IPS-NIHi7 (cell line): ENCODE results near the gene ITGA11.
A peak's percentile ranks its signal among the peaks of the same experiment; 100 is the strongest.

ENCODE experiments used
- DNase-seq: peaks from one replicate; pipeline ENCODE4 v3.0.0; 2012; ENCODE audit warnings: mixed read lengths; ENCODE audit errors: extremely low spot score

ITGA11 gene

GRCh38 chr15:68445351-68445750 is 13.4 kb upstream of the ITGA11 start:
- peak; percentile 3 for DNase-seq

DNA sequence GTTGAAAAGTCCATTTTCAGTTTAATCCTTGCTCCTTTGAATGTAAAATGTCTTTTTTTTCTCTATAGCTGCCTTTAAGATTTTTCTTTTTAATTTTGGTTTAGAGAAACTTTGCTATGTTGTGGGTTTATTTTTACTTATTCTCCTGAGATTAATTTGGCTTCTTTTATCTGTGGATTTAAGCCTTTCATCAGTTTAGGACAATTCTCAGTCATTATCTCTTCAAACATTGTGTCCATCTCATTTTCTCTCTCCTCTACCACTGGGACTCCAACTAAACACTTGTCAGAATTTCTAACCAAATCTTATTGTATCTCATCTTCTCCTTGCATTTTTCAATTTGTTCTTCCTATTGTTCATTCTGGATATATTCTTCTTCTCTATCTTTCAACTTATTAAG is 12.4 kb upstream of the ITGA11 start:
- no peak for DNase-seq

GRCh38 chr15:68442903-68443302 is 10.9 kb upstream of the ITGA11 start:
- DNase-seq = no peak

DNA sequence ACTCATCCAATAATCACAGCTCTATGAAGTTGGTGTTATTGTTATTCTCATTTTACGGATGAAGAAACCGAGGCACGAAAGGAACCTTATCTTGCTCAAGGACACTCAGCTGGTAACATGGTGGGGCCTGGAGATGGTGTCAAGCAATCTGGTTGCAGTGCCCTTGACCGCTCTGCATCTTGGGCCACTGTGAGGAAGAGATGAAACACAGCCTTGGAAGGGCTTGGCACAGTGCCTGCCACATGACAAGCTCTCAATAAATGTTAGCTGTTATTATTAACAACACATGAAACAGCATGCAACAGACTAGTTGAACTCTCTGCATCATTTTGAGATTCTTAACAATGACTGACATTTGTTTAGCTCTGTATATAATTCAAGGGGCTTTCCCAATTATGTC is 10.1 kb upstream of the ITGA11 start:
- no peak for DNase-seq

- DNase-seq = no peak
These were observed 9.2 kb upstream of the ITGA11 start for GRCh38 chr15:68441045-68441743.

- DNase-seq = no peak
These were observed 8.2 kb upstream of the ITGA11 start for GRCh38 chr15:68440136-68440535.

DNA sequence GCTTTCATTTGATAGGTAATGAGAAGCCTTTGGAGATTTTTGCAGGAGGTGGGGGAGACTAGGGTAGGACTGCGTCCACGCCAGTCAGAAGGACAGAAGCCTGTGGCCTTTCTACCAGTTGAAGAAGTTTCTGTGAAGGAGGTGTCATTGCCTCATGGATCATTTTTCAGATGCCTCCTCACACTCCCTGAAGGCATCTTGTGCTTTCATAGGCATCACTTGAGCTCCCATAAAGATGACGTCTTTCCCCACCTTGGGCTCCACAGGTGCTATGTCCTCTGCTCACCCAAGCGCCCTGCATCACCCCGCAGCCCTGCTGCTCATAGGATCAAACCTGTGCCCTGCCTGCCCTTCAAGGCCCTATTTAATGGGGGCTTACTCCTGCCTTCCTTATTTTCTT is 7.5 kb upstream of the ITGA11 start:
- DNase-seq = no peak

- no peak for DNase-seq
These were observed 4.7 kb upstream of the ITGA11 start for GRCh38 chr15:68436680-68437079.

DNA sequence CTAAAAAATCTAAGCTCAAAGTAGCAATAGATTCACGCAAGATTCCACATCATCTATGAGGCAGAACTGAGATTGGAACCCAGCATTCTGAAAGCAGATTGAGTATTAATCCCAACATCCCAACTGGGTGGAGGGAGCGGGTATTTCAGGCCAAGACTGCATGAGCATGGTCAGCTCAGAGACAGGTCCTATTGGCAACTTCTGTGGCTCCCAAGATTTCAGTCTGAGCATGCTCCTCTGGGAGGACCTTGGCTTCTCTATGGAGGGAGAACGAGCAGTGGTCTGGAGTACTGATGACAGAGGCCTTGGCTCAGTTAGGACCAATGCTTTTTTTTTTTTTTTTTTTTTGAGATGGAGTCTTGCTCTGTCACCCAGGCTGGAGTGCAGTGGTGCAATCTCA is 4.0 kb upstream of the ITGA11 start:
- DNase-seq = no peak

DNA sequence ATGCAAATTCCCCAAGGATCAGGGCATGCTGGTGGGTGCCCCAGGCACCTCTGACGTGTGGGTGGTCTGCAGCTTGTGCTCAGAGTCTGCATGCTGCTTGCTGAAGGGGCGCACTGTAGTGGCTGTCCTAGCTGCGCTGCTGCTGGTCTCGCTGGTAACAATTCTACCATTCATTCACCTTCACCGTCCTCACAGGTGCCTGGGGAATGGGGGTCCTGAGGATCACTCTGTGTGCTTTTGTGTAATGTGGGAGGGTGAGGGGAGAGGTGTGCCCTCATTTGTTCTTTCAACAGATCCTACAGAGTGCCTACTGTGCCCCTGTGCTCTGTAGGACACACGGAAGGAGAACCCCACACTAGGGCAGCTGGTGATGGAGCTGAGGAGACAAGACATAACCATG is 2.1 kb upstream of the ITGA11 start:
- no peak for DNase-seq

- DNase-seq = no peak
These were observed 1.6 kb upstream of the ITGA11 start for GRCh38 chr15:68433551-68433950.

GRCh38 chr15:68432441-68433064 is 590 bp upstream of the ITGA11 start:
- DNase-seq = no peak

GRCh38 chr15:68431037-68431791 is 749 bp downstream of the ITGA11 start:
- peak; percentile 56 for DNase-seq

DNA sequence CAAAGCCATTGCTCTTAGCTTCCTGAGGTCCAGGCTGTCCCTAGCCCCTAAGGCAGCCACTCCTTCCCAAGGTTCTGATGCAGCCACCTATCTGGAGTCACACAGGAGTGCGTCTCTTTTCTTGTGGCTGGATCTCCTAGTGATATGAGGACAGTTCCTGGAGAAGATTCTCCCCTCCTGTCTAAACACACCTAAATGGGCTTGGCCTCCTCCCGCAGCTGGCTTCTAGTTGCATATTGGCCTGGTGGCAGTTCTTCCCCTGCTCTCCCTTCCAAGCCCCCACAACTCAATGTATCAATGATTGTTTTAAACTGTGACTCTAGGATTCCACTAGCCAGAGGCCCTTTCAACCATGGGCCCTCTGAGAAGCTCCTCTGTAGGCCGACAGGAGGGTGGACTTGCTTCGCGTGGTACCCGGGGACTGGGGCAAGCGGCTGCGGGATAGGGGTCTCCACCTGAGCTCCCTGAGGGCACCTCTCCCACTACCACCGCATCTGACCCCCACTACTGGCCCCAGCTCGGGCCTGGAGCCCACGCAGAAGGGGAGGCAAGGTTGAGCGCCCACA is 1.4 kb downstream of the ITGA11 start:
- DNase-seq = no peak

DNA sequence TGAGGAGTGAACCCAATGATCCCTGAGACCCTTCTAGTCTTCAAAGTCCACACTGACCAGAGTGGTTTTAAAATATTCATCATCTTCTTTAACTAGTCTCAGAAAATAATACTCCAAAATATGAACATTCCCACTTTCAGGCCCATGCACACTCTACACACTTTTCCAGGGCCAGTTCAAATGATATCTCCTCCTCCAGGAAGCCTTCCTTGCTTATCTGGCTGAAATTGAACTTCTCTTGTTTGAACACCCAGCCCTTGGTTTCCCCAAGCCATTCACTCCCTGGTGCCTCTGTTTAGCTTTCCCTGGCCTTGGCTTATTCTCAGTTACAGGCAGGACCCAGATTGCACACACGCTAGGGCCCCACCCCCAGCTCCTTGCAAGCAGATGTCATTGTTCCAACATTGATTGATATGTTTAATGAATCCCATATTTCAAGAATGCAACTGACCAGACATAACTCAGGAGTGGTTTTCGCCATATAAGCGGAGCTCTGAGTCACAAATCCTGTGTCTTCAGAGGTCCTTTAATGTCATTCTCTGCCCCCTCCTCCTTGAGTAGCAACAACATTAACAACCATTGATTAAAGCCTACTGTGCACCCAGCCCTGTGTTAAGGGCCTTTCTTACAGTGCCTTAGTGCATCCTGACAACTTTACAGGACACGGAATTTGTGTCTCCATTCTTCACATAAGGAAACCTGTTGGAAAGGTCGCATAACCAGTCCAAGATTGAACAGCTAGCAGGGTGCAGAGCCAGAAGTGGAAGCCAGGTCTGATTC is 2.1 kb downstream of the ITGA11 start:
- no peak for DNase-seq

GRCh38 chr15:68428431-68428940 is 3.5 kb downstream of the ITGA11 start:
- no peak for DNase-seq

GRCh38 chr15:68427963-68428362 is 4.0 kb downstream of the ITGA11 start:
- no peak for DNase-seq

DNA sequence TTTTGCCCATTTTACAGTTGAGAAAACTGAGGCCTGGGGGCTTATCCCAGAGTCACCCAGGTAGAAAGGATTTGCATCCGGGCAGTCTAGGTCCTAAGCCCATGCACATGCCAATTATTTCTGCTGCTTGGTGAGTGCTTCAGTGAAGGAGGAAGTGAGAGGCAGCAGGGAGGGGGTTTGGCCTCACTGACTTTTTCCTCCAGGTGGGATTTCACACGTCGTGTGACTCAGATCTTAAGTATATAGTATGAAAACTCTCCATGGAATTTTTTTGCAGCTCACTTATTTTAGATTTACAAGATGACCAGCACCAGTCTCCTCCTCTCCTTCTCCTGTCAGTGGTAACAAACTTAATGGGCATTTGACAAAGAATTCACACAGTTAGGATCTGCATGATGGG is 4.6 kb downstream of the ITGA11 start:
- DNase-seq = no peak

GRCh38 chr15:68426116-68426515 is 5.8 kb downstream of the ITGA11 start:
- DNase-seq = no peak

DNA sequence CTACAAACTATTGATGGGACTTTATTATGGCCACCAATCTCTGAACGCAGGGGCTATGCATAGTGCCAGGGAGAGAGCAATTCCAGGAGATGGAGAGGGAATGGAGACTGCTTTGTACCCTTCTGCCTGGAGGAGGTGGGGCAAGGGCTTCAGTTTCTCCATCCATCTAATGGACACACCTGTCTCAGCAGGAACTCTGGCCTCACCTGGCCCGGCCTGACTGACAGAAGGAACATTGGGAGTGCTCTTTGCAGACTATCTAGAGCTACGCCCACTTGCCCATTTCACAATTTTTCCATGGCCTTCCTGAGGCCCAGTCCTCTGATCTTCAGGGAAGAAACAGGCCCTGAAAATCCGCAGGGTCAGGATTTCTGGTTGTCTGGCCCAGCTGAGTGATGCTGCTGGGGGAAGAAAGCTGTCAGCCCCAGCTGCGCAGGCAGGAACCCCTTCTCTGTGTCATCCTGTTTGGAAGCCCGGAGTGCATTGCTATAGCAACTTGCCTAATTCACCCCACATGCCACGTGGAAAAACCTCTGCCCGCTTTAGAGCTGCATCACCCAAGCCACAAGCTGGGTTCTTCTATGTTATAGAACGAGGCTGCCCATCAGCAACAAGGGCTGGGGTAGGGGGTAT is 6.4 kb downstream of the ITGA11 start:
- no peak for DNase-seq

GRCh38 chr15:68424754-68425390 is 7.1 kb downstream of the ITGA11 start:
- DNase-seq = no peak
